H7 (cell line): ENCODE data around the gene RAD51B. TPM values are rescaled to one million over a fixed set of nuclear protein-coding genes. Genes with fewer than 3 reads are reported as not detected.

Source experiments
- DNase-seq: peaks from one replicate; pipeline ENCODE4 v3.0.0; 2012
- H3K27me3 ChIP-seq: 2 replicates; pipeline ENCODE4 v1.6.0; 2011; ENCODE audit warnings: mild to moderate bottlenecking, low read length; ENCODE audit not compliant: control insufficient read depth, insufficient read depth
- H3K36me3 ChIP-seq: replicated peaks from 2 replicates; pipeline ENCODE4 v1.5.1; 2011; ENCODE audit warnings: low read length; ENCODE audit not compliant: control insufficient read depth, insufficient read depth
- H3K4me3 ChIP-seq: 2 replicates; pipeline ENCODE4 v1.5.1; 2011; ENCODE audit warnings: low read depth, mild to moderate bottlenecking, control low read depth, low read length, moderate library complexity; ENCODE audit not compliant: insufficient read depth
- total RNA-seq: library from RNA; depleted of rRNA; stranded (reverse); fragments of >200 nt; shearing (Covaris generic); gene quantifications from 2 replicates; pipeline ENCODE4 v1.2.3, GENCODE V29; 2014

RAD51B gene
- total RNA-seq, 1 experiment from 2014 or later, result 9.6 TPM

DNA sequence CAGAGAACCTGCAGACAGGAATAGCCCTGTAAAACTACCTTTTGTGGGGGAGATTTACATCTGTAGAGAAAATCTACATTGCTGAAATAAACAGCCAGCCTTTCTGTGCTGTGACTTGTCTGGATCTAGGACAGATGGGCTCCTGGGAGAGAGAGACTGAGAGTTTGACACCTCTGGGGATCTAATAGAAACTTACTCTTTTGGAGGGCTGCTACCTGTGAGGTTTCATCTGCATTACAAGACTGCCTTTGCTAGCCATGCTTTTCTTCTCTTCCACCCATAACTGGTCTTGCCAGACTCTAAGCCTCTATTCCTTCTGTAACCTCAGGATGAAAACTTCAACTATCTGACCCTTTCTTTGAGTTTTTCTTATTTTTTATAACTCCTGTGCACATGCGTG lies 520.7 kb downstream of the RAD51B start:
- H3K4me3 ChIP-seq, result no peak overlapping the region
- peak; percentile 51 for DNase-seq
- no peaks in the 10 kb centered on the region for H3K36me3 ChIP-seq
- H3K27me3 ChIP-seq, result no peaks in the 10 kb centered on the region

- Histone ChIP-seq H3K27me3 (no peaks in the 10 kb centered on the region), H3K36me3 (no peaks in the 10 kb centered on the region), H3K4me3 (no peak overlapping the region)
- no peak for DNase-seq
Measured at GRCh38 chr14:68341411-68342212, 522.0 kb downstream of the RAD51B start.

GRCh38 chr14:68342216-68342763 lies 522.7 kb downstream of the RAD51B start:
- DNase-seq, result no peak
- Histone ChIP-seq H3K4me3 (no peak overlapping the region), H3K27me3 (no peaks in the 10 kb centered on the region), H3K36me3 (no peaks in the 10 kb centered on the region)

- H3K27me3 ChIP-seq, result no peaks in the 10 kb centered on the region
- peak; percentile 40 for DNase-seq
- no peak overlapping the region for H3K4me3 ChIP-seq
- H3K36me3 ChIP-seq, result no peaks in the 10 kb centered on the region
Measured at GRCh38 chr14:68343534-68344118, 524.0 kb downstream of the RAD51B start.

- Histone ChIP-seq H3K27me3 (no peaks in the 10 kb centered on the region), H3K36me3 (no peaks in the 10 kb centered on the region), H3K4me3 (no peak overlapping the region)
- DNase-seq, result no peak
Measured at GRCh38 chr14:68345738-68346137, 526.2 kb downstream of the RAD51B start.

GRCh38 chr14:68346556-68347343 lies 527.2 kb downstream of the RAD51B start:
- no peak overlapping the region for H3K4me3 ChIP-seq
- no peaks in the 10 kb centered on the region for H3K27me3 ChIP-seq
- no peaks in the 10 kb centered on the region for H3K36me3 ChIP-seq
- no peak for DNase-seq

DNA sequence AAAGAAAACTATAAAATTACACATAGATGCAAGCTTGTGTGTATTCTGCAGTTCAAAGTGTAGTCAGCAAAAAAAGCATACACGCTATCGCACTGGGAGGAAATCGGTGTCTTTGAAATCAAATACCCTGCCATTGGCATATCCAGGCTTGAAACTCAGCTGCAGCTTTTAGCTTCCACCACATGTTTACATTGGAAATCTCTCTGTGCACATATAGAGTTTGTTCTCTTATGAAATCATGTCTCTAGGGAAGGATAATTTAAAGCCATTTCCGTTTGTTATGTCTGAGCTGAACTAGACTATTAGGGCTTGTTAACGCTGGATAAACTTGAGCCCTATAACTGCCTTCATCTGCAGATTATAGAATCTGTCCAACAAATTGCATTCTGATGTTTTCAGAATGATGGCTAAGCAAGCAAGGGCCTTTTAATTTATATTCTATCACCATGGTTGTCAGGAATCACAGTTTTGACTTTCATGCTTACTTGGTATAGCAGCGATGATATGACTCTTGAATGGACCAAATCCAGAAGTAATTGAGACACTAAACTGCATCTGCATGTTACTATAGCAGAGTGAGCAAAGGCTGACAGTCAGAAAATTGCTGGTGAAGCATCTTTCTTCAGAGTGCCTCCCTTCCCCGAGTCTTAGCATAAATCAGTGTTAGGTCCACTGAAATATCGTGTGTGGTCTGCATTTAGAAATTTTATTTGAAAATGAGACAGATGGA lies 530.5 kb downstream of the RAD51B start:
- H3K27me3 ChIP-seq, result no peaks in the 10 kb centered on the region
- H3K4me3 ChIP-seq, result no peak overlapping the region
- no peaks in the 10 kb centered on the region for H3K36me3 ChIP-seq
- no peak for DNase-seq

DNA sequence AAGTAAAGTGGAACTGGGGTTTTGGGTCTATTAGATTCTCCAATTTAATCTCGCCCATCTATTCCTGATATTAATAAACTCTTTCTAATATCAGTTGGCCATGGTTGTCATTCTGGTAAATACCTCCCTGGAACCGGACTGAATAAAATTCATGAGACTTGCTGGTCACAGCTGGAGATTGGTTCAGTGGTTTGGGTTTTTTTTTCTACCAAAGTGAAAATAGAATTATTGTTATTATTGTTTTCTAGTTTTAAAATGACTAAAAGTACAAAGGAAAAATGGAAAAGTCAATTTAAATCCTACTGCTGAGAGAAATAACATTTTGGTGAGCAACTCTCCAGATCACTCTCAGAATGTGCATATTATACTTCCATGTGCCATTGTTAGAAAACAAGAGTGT lies 535.8 kb downstream of the RAD51B start:
- no peaks in the 10 kb centered on the region for H3K27me3 ChIP-seq
- no peaks in the 10 kb centered on the region for H3K36me3 ChIP-seq
- H3K4me3 ChIP-seq, result no peak overlapping the region
- no peak for DNase-seq

- DNase-seq, result no peak
- no peak overlapping the region for H3K4me3 ChIP-seq
- H3K36me3 ChIP-seq, result no peaks in the 10 kb centered on the region
- no peaks in the 10 kb centered on the region for H3K27me3 ChIP-seq
Measured at GRCh38 chr14:68357777-68358176, 538.2 kb downstream of the RAD51B start.

GRCh38 chr14:68358500-68358899 lies 538.9 kb downstream of the RAD51B start:
- no peaks in the 10 kb centered on the region for H3K27me3 ChIP-seq
- no peaks in the 10 kb centered on the region for H3K36me3 ChIP-seq
- no peak overlapping the region for H3K4me3 ChIP-seq
- no peak for DNase-seq

DNA sequence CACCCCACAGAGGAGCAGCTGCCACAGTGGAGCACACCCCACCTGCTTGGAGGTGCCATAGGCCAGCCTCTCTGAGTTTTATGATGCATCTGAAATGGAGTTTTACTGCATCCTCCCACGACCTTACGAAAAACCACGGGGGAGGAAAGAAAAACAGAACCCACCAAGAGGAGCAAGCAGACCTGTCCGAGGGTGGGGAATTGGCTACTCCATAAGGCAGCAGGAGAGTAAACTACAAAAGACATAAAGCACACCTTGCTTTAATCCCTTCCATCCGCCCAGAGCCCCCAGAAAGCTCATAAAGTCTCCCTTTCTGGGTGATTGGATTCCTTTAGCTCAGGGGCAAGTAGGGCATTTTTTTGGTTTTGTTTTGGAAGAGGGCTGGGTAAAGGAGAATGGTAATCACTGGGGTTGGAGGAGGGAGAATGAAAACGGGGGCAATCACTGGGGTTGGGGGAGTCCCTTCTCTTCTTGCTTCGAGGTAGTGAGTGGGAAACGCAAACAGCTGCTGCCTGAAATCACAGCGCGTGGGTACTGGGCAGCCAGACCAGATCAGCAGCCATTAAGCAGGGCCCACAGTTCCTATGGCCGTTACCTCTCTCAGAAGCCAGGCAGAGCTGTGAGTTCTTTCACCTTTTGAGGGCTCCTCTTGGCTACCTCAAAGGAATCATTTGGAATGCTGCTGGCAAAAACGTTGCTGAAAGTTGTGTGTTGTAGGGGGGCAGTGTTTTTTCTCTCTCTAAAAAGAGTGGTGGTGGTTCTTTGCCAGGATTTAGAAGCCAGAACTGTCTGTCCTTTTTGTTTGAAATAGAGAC lies 539.6 kb downstream of the RAD51B start:
- peak; percentile 28 for DNase-seq
- Histone ChIP-seq H3K36me3 (no peaks in the 10 kb centered on the region), H3K4me3 (no peak overlapping the region), H3K27me3 (no peaks in the 10 kb centered on the region)

- no peaks in the 10 kb centered on the region for H3K36me3 ChIP-seq
- no peaks in the 10 kb centered on the region for H3K27me3 ChIP-seq
- H3K4me3 ChIP-seq, result no peak overlapping the region
- DNase-seq, result no peak
Measured at GRCh38 chr14:68359837-68360552, 540.4 kb downstream of the RAD51B start.

GRCh38 chr14:68361231-68361630 lies 541.7 kb downstream of the RAD51B start:
- H3K36me3 ChIP-seq, result no peaks in the 10 kb centered on the region
- H3K4me3 ChIP-seq, result no peak overlapping the region
- DNase-seq, result no peak
- H3K27me3 ChIP-seq, result no peaks in the 10 kb centered on the region
